Stimulated activated CD4-positive, alpha-beta T cell treated with anti-CD3 and anti-CD28 coated beads, Interleukin-15, amount 100 ng/mL, for 1 hour (primary cell): Measurements from ENCODE around the gene ZNF273.
A peak's percentile ranks its signal among the peaks of the same experiment; 100 is the strongest.

Source experiments
- DNase-seq, 2 donors: peaks; one replicate each; pipeline ENCODE4 v3.0.0-alpha.2; 2020; ENCODE audit warnings: low read depth in 1 of 2, low spot score in 1 of 2

The ZNF273 gene

DNA sequence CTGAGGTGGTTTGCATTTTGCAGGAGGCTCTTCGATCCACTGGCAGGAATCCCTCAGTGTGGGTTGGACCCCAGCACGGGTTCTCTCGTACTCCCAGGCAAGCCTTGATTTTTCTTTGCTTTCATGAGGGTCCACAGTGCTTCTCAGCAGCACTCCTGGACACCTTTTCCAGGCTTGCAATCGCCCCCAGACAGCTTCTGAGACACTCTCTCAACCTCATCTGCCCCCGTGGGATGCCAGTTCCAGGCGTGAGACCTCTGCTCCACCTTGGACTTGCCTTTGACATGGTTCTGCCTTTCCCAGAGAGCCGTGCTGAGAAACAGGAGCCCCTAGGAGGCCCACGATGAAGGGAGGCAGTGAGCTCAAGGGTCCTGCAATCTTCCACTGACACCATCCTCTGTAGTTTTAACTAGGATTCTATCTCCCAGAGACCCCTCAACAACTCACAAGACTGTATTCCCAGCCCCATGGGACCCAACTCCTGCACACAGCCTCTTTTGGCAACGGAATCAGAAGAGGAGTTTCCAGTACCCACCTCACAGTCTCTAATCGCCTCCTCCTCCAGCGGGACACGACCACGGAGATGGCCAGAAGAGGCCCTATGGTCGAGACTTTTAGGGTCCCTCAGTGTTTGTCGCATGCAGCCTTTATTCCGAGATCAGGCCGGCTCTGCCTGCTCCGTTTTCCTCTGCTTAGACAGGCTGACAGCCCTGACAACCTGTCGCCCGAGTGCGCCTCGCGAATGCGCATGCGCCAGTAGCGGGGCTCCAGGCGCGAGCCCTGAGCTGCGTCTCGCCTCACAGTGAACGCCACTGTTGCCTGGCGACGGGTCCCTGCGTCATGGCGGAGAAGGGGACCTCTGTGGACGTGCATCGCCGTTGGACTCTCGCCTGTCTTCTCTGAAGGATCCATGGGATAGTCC, 26.0 kb upstream of the ZNF273 start:
- DNase-seq = peak in 1 of 2 donors; percentile 58

GRCh38 chr7:64877714-64878610, 25.1 kb upstream of the ZNF273 start:
- DNase-seq = no peak

- DNase-seq = no peak
These were observed 24.4 kb upstream of the ZNF273 start for GRCh38 chr7:64878684-64879083.

DNA sequence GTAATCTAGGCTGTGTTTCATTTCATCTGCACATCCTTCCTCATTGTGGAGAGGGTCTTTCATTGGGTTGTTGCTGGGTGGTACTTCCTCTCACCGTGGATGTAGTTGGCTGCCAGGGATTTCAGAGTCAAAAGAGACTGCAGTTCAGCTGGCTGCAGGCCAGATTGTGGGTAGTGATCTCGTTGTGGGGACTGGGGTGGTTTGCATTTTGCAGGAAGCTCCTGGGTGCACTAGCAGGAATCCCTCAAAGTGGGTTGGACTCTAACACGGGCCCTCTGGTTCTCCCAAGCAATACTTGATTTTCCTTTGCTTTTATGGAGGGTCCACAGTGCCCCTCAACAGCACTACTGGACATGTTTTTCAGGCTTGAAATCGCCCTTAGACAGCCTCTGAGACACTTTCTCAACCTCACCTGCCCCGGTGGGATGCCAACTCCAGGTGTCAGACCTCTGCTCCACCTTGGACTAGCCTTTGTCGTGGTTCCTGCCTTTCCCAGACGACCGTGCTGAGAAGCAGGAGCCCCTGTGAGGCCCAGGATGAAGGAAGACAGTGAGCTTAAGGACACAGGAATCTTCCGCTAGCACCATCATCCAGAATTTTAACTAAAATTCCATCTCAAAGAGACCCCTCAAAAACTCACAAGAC, 23.9 kb upstream of the ZNF273 start:
- DNase-seq = no peak

GRCh38 chr7:64879800-64880199, 23.3 kb upstream of the ZNF273 start:
- no peak for DNase-seq

DNA sequence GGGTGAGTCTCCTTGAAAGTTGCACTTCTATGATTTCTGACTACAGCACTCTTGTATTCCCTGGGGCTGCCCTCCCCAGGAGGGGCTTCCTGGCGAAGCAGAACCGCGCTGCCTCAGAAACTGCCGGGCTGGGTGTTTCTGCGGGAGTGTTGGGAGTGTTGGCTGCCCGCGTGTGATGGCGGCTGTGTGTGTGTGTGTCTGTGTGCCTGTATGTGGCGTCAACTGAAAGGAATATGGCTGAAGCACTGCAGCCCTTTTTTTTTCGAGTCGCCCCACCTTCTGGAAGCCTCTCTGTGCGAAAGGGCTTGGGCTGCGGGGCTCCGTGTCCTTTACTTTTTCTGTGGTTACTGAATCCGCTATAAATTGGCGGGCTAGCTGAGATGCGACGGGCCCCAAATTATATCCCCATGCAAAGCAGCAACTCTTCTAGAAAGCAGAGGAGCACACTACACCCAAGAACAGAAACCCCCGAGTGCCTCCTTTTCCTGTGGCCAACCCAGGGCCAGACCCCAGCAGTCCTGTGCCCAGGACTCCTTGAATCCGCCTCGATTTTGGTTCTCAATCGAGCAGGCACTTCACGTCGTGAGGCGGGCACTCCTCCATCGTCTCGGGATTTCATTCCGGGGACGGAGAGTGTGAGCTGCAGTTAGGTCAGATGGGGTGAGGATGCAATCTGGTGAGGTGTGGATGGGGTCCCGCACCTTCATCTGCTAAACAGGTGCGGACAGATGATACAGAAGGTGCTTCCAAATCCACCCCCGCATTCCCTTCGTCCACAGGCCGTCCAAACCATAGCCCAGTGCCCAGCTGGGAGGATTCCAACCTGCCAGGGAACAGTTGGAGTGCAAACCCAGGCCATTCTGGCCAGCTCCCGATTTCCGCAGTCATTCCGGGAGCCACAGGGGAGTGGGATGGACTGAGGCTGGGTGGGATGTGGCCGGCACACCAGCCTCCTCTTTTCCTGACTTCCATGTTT, 22.5 kb upstream of the ZNF273 start:
- no peak for DNase-seq

DNA sequence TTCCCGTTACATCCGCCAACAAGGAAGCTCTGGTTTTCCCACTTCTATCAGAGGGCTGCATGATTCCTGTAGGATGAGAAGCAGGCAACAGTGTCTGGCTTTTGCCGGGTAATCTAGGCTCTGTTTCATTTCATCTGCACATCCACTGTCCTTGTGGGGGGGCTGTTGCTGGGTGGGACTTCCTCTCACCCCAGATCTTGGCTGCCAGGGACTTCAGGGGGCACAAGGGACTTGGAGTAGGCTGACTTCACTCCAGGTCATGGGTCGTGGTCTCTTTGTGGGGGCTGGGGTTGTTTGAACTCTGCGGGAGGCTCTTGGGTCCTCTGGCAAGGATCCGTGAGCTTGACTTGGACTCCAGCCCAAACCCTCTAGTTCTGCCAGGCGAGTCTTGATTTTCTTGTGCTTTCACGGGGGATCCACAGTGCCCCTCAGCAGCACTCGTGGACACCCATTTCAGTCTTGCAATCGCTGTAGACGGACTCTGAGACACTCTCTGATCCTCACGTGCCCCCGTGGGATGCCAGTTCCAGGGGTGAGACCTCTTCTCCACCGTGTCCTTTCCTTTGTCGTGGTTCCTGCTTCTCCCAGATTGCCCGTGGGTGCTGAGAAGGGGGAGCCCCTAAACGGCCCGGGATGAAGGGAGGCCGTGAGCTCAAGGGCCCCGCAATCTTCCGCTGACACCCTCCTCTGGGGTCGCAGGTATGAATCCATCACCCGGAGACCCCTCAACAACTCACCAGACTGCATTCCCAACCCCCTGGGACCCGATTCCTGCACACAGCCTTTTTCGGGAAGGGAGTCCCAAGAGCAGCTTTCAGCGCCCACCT, 21.4 kb upstream of the ZNF273 start:
- no peak for DNase-seq

DNA sequence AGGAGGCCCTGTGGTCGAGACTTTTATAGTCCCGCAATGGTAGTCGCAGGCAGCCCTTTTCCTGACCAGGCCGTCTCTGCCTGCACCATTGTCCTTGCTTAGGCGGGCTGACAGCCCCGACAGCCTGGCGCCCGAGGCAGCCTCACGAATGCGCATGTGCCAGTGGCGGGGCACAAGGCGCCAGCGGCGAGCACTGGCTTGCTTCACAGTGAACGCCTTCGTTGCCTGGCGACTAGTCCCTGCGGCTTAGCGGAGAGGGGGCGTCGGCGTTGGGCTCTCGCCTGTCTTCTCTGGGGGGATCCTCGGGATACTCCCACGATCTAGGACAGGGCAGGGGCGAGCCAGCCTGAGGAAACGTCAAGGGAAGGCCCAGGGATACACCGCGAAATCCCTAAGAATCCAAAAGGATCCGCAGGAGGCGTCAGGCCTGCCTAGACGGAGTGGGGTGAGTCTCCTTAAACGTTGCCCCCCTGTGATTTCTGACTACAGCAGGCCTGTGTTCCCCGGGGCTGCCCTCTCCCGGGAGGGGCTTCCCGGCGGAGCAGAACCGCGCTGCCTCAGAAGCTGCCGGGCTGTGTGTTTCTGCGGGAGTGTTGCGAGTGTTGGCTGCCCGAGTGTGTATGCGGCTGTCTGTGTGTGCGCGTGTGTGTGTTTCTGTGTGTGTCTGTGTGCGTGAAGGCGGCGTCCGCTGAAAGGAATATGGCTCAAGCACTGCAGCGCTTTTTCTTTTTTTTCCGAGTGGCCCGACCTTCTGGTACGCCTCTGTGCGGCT, 20.5 kb upstream of the ZNF273 start:
- DNase-seq = no peak

GRCh38 chr7:64883113-64883905, 19.8 kb upstream of the ZNF273 start:
- no peak for DNase-seq

DNA sequence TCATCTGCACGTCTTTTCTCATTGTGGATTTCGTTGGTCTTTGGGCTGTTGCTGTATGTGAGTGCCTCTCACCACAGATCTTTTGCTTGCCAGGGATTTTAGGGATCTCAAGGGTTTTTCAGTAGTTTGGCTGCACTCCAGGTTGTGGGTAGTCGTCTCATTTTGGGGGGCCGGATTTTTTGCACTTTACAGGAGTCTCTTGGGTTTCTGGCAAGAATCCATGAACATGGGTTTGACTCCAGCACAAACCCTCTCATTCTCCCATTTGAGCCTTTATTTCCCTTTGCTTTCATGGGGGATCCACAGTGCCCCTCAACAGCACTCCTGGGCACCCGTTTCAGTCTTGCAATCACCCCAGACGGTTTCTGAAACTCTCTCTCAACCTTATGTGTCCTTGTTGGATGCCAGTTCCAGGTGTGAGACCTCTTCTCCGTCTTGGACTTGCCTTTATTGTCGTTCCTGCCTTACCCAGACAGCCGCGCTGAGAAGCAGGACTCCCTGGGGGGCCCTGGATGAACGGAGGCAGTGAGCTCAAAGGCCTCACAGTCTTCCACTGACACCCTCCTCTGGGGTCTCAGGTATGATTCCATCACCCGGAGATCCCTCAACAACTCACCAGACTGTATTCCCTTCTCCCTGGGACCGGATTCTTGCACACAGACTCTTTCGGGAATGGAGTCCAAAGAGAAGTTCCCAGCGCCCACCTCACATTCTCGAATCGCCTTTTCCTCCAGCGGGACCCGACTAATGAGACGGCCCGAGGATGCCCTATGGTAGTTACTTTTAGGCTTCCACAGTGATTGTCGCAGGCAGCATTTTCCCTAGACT, 18.8 kb upstream of the ZNF273 start:
- DNase-seq = no peak

DNA sequence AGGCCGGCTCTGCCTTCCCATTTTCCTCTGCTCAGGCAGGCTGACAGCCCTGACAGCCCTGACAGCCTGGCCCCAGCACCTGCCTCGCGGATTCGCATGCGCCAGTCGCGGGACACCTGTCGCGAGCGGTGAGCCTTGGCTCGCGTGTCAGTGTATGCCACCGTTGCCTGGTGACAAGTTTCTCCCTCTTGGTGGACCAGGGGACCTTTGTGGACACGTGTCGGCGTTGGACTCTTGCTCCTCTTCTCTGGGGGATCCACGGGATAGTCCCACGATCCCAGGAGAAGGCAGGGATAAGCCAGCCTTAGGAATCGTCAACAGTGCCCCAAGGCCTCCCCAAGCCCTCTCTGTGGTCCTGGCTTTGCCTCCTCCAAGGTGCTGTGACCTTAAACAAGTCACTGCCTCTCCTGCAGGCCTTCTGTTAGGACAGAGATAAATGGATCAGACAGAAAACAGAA, 18.1 kb upstream of the ZNF273 start:
- no peak for DNase-seq

- DNase-seq = no peak
These were observed 17.4 kb upstream of the ZNF273 start for GRCh38 chr7:64885520-64886240.

DNA sequence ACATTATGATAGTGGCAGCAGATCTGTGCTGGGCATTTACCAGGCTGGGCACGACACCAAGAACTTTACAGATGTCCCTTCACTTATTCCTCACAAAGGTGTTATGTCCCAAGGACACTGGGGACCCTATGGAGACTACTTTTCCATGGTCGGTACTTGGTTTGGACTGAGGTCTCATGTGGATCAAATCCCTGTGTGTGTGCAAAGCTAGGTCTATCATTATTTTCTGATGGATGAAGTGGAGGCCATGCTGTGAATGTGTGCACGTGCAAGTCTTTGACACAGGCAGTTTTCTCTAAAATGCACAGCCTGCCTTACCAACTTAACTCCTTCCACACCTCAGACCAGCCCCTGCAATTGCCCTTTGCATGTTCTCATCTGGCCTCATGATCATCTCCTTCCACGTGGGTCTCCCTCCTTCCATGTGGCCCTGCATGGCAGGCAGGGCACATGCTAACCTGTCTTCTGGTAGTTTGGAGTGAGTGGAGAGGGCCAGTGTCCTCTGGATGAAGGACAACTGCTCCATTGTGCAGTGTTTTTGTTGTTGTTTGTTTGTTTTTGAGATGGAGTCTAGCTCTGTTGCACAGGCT, 16.0 kb upstream of the ZNF273 start:
- no peak for DNase-seq

DNA sequence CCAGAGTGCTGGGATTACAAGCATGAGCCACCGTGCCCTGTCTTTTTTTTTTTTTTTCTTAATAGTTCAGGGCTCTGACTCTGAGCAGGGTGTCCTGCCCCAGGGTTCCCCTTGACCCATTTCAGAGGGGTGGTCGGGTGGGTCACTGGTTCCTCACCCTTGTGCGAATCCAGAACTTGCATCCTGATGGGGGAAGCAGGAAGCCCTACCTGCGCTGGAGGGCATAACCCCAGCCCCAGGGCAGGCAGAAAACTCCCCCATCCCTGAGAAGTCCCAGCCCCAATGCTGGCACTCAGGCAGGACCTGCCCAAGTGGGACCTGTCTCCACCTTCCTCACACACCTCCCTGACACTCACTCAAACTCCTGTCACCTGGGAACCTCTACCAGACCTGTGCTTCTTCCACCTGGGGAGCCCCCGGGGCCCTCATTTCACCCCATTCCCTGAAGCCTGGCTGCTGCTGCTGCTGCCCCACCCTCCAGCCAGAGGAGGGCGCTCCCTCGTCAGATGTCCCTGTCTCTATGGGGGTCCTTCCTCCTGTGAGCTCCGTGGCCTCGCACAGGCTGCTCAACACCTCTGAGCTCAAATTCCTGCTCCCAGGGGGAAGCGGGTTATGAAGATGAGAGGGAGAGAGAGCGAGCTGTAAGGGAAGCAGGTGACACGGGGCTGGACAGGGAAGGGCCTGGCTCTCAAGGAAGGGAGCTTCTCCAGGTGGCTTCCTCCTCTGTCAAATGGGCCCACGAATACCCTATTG, 15.1 kb upstream of the ZNF273 start:
- peak in 1 of 2 donors; percentile 30 for DNase-seq

DNA sequence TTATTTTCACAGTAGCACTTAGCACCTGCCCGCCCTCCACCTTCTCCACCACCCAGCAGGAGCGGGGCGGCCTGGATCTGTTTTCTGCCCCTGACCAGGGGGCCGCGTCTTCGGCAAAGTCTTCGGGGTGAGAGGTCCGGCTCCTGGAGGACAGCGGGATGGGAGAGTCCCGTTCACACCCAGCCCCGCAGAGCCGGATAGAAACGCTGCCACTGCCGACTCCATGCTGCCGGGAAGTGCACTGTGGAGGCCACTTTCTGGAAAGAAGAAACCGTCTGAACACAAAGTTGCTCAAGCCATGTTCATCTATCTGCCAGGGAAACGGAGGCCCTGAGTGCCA, 14.5 kb upstream of the ZNF273 start:
- DNase-seq = no peak
